ENCODE data around the gene SLC1A5.

DNA sequence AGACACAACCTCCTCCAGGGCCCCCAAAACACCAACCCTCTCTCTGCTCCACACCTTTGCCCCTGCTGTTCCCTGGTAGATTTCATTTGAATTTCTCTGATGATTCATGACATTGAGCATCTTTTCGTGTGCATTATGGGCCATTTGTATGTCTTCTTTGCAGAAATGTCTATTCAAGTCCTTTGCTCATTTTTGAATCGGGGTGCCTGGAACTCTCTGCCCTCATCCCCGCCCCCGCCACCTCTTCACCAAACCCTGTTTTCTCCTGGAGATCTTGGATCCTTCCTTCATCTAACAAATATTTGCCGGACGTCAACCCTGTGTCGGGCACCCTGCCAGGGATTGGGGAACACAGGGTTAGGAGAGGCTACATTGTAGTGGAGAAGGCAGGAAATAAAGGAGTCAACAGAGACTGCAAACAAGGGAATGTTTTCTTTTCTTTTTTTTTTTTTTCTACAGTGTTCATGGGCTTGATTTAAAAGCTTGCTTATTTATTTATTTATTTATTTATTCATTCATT is 25.5 kb upstream of the SLC1A5 start:
- TF ChIP-seq CREM (CRISPR knock-in tag; IDR thresholded peaks at IDR 0.05) (no peak), SMAD3 (CRISPR knock-in tag; IDR thresholded peaks at IDR 0.05; ENCODE audit: borderline replicate concordance) (no peak)
- TF ChIP-seq, protein P1, sequence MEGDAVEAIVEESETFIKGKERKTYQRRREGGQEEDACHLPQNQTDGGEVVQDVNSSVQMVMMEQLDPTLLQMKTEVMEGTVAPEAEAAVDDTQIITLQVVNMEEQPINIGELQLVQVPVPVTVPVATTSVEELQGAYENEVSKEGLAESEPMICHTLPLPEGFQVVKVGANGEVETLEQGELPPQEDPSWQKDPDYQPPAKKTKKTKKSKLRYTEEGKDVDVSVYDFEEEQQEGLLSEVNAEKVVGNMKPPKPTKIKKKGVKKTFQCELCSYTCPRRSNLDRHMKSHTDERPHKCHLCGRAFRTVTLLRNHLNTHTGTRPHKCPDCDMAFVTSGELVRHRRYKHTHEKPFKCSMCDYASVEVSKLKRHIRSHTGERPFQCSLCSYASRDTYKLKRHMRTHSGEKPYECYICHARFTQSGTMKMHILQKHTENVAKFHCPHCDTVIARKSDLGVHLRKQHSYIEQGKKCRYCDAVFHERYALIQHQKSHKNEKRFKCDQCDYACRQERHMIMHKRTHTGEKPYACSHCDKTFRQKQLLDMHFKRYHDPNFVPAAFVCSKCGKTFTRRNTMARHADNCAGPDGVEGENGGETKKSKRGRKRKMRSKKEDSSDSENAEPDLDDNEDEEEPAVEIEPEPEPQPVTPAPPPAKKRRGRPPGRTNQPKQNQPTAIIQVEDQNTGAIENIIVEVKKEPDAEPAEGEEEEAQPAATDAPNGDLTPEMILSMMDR (IDR thresholded peaks at IDR 0.05) = no peak
